ENCODE measurements around the gene ATG14.

GRCh38 chr14:55332654-55333570, 78.7 kb downstream of the ATG14 start:
- no peak for TF ChIP-seq CTCF (IDR thresholded peaks at IDR 0.05)
- TF ChIP-seq POLR2A (IDR thresholded peaks at IDR 0.05), result no peak

Data from testis (tissue), 2 donors.